HG03520 (cell line): ENCODE results near the gene LEF1.

Source experiments
- ATAC-seq: cut with Tn5 transposase; IDR thresholded peaks from one replicate; pipeline ENCODE4 v1.9.1; 2021; ENCODE audit warnings: mild to moderate bottlenecking, moderate library complexity; ENCODE audit not compliant: unreplicated experiment

LEF1 gene

DNA sequence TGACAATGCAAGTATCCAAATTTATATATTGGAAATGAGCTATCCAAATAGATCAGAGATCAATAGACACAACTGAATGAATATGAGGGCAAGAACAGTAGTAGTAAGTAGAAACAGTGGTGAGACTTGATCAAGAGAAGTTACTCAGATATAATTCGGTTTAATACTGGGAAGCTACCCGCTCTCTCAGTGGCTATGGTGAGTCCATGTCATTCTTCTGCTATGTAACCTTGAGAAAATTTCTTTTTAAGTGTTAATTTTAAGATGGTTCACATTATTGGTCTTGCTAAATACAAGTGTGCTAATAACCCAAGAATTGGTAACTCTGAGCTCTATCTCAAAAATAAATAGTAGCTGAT, 53.6 kb downstream of the LEF1 start:
- ATAC-seq = no peak

DNA sequence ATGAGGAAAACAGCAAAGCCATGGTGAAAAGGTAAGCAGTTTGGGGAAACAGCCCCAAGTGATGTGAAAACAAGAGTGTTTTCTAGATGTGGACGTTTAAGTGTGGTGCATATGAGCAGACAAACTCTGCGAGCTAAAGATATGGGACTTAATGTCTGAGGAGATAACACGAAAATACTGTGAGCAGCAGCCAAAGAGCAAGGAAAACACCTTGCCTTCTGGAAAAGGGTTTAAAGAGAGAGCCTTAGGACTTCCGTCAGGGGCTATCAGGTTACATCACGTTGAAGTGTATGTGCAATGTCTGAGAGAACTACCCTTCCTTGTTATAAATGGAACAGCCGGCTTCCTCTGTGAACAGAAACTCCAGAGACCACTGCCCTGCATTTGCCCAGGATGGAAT, 54.2 kb downstream of the LEF1 start:
- ATAC-seq = no peak

DNA sequence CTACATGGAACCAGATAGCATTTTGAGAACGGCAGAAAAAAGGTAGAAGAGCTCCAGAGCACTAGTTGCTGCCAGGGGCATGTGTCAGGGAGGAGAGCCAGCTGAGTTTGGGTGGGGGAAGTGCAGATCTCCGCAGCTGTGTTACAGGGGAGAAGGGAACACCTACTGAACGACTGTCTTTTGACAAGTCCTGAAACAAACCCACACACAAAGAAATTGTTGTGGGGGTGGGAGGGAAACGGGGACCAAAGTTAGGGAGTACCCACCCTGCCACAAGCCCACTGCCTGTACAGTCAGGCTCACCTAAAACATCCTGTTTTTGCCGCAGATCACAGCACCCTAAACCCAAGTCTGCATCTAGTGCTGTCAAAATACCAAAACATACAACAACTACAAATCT, 55.5 kb downstream of the LEF1 start:
- no peak for ATAC-seq

DNA sequence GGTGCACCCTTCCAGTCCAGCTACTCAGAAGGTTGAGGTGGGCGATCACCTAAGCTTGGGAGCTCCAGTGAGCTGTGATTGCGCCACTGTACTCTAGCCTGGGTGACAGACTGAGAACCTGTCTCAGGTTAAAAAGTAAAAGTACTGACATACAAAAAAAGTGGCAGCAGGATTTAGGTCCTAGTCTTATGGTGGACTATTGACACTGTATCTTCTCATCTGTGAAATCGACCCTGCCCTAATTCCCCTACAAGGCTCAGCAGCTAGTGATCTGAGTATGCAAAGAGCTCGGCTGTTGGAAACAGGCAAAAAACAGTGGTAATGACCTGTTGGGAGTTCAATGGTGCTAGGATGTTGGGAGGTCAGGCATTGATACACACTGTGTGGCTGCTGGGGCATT, 57.0 kb downstream of the LEF1 start:
- ATAC-seq = no peak

DNA sequence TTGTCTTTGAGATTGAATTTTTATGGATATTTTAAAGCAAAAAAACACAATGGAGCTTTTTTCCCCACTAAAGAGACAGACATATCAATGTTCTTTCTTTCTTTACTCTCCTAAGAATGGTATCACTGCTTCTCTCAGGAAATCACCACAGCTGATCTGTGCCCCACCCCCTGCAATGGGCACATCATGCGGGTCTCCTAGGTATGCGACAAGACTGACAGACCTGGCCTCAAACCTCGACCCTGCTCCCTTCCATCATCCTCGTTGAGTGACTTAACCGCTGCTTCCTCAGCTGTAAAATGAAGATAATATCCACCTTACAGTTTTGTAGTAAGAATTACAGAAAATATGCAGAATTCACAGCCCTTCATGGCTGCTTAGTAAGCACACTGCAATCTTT, 58.3 kb downstream of the LEF1 start:
- ATAC-seq = no peak

DNA sequence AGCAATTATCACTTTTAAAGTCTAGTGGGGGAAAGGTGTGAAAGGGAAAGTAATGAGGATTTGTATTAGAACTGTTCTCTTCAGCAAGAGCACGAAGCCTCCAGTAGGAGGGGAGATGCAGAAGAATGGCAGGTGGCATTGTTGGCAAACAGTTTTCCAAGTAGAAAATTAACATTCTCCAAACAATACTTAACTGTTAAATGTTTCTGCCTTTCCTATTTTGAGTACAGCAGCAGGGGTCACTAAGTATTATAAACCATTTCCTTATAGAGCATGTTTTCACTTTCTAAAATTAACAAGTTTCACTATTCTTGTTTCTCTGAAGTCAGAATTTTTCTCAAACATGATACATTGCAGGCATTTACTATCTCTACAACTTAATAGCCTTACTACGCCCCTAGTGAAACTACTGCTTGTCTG, 58.7 kb downstream of the LEF1 start:
- ATAC-seq = peak; percentile 82

DNA sequence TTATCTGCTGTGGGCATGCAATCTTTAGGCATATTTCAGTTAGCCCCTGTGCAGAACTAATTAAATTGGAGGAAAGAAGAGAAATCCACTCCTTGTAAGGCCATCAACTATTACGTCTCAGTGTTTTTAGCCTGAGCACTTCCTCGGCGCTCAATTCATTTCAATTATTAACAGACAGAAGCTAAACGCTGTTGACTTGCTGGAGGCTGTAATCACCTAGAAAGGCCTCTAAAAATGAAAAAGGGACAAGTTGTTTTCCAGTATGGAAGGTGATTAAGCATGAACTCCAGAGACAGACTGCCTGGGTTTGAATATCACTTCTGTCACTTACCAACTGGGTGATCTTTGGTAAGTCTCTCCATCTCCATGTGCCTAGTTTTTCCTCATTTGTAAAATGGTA, 59.6 kb downstream of the LEF1 start:
- ATAC-seq = no peak

DNA sequence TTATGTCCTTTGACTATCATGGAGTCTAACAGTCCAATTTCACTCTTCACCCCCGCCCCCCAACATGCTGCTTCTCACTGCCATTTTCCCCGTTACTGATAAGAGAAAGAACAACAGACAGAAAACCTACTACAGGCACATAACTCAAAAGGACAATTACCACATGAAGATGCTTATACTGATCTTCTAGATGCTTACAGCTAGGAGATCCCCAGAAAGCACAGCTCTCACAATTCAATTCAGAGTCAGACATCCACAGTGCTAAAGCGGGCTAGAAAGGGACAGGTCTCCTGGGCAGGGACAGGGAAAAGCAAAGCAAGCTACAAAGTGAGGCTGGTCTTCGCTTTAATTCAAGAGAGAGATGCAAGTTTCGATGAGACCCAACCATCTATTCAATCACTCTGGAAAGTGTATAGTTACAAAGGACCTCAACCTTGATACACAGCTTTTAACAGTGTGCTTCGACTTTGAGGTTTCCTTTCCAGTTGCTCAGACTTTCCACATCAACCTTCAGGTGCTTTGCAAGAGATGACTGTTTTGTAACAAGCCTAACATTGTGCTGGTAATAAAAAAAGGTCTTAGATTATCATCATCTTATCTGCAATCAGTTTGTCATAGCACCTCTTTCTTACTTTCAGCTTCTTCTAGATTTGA, 60.9 kb downstream of the LEF1 start:
- ATAC-seq = no peak

DNA sequence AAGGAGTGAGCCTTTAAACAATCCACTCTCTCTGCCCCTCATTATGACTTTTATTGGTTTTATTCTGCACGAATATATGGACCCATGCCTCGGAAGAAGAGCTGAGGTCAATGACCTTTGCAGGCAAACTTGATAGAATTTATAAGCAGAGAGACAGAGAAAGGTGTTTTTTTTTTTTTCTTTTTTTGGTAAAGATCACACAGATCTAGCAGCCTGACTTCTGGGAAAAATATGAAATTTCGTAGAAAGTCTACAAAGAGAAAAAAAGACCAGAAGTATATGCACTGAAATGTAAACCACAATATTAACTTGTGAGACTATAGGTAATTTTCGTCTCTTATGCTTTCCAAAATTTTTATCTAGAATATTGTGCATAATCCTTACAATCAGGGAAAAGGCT, 61.6 kb downstream of the LEF1 start:
- no peak for ATAC-seq

DNA sequence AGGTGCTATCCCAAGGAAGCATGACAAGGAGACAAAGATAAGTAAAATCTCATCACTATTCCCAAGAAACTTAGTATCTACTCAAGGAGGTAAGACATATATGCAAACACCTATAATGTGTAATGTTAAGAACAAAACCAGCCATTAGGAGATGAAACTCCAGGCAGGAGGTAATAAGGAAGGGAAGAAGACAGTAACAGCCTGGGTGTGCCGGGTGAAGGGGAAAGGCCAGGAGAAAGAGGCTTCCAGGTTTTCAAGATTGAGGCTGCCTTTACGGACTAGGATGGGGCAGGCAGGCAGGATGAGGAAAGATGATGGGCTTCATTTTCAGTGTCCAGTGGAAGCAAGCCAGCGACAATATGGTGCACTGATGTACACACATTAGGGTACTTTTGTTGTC, 62.5 kb downstream of the LEF1 start:
- no peak for ATAC-seq

DNA sequence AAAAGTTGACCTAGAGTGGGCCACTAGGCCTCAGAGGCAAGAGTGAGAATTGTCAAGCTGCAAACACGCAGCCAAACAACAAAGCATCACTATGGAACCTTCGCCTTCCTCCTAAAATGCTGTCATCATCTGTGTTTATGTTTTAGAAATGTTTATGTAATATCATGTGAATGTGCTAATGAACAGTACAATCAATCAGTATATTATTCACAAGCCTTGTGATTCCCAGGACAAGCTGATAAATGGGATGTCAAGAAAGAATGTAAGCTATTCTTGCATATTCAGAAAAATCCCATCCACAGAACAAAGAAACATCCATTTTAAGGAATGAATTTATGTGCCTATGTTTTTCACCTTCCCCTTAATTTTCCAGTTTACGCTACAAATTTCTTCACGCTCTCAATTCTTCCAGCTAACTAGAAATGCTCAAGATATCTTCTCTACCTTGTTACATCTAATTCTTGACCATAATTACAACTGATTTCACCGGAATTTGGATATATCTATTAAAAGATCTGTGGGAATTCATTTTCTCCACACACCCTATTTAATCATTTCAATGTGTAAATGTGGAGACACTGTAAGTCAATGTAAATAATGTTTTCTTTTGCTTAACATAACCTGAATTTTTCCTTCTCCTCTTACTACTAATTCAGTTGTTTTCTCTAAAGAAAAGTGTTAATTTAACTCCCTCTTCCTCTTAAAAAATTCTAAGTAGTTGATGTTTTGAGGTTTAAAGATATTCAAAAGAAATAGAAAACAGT, 65.5 kb downstream of the LEF1 start:
- ATAC-seq = no peak

DNA sequence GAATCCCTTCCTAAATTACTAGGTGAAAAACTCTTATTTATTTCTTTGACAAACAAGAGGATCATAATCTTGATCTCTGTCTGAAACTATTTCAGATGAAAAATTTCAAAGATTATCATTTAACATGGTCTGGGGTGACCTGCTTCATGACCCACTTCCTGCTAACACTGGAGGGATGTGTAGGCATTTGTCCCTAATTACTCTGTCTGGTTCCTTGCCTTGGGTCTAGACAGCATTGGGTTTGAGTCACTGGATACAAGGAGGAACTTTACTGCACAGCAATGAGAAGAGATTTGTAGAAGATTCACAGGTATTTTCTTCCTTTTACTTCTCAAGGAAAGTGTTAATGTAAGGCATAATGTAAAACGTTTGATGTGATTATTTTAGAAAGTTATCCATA, 67.9 kb downstream of the LEF1 start:
- ATAC-seq = no peak

DNA sequence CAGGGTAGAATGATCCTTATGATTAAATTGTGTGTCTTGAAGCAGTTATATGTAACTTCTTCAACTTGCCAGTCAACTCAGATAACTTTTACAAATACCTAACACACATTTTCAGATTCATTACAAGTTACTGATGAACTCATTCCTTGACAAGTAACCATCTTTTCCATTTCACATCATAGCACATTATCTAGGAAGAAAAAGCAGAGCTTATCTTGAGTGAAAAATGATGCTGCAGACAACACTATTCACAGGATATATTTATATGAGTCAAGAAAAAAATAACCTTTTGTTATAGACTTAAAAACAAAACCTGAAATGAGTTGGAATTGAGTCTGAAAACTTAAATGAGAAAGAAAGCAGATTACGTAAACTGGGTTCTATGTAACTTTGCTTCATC, 68.9 kb downstream of the LEF1 start:
- no peak for ATAC-seq

DNA sequence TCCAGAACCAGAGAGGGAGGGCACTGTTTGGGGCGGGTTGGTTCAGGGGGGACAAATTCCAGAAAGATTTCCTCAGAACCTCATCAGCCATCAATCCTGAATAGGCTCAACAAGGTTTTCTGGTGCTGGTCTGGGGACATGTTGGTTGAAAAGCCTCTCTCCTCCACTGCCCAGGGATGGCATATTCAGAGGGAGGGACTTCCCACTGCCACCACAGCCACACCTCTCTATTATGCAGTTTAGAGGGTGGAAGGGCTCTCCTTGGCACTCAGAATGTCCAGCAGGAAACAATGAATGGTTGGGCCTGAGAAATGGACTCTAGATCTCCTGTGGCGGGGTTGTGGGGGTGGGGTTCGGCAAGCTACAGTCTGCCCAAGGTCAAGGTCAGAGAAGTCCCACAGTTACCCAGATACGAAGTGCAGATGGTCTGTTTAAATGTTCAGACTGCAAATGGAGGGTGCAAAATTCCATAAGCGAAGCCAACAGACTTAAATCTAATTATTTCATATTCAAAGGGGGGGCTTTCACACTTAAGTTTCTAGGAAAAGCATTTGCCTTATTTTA, 70.7 kb downstream of the LEF1 start:
- no peak for ATAC-seq

DNA sequence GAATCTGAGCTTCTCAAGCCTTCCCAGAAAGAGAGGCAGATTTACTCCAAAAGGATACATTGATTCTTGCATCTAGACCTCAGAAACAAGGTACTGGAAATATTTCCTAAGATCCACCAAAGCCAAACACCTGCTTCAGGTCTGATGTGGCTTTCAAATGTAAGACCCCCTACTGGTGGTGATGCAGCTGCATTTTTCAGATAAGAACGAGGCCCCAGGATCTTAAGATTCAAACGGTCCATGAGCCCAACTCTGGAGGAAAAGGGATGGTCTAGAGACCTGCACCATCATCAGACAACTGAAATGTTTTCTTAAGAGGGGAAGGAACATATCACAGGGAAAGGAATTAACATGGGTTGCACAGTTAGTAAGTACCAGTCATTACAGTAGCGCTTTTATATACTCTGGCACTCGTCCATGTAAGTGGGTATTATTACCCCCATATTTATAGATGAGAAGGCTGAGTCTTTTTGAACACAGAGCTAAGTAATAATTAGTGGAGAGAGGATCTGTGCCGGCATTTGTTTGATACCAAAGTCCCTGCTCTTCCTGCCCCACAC, 73.7 kb downstream of the LEF1 start:
- ATAC-seq = no peak

DNA sequence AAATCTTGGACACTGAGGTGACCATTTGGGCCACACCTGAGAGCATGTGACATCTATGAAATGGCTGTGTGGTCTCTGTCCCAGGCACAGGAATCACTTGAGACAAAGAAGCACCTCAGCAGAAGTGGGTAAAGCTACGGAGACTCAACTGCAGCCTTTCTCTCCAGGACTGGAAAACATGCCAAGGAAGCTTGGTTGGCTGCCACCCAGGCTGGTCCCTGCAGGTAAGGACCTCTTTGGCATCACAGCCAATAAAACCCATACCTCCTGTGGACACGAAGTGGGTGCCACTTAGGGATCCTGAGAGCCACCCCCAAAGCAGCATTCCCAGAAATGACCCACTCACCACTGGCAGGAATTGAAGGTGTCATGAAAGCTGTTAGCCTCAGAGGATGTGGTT, 74.6 kb downstream of the LEF1 start:
- no peak for ATAC-seq

DNA sequence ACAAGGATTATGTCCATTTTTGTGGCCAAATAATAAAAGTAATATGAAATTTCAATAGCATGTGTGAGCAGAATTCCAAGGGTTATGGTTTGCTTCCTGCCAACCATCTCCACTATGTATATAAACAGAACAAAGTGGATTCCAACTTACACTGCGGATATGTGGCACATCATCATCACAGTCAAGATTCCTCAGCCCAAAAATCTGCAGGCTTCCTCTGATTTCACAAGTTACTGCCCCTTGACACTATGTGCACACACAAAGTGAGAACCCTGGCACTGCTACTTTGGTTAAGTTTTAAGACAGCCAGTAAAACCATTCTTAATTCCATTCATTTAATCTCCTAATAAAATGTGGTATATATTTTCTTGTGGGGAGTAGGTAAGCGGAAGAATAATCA, 76.4 kb downstream of the LEF1 start:
- ATAC-seq = no peak

DNA sequence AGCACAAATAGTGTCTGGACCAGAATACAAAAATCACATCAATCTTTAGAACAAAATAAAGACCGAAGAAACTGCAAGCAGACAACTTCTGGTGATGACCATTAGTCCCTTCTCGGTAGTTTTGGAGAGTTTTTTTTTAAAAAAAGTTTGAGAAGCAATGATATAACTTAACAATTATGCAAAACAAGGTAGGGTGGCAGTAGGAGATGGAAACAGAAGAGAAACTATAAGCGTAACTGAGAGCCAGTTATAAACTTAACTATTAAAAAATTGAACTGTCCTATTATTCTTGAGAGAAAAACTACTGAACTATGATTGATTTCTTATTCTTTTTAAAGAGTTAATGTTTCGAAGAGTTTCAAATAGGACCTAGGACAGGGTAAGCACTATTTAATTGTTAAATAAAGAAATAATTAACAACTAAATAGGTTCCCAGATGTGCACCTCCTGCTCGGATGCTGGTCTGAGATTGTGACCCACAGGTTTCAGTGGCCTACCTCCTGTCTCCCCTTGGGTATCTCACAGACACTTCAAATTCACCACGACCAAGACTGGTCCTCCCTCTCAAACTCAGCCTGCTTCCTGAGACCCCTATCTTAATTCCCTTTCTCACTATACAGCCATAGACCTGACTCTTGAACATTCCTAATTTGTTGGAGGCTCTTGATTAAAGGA, 81.3 kb downstream of the LEF1 start:
- ATAC-seq = no peak

DNA sequence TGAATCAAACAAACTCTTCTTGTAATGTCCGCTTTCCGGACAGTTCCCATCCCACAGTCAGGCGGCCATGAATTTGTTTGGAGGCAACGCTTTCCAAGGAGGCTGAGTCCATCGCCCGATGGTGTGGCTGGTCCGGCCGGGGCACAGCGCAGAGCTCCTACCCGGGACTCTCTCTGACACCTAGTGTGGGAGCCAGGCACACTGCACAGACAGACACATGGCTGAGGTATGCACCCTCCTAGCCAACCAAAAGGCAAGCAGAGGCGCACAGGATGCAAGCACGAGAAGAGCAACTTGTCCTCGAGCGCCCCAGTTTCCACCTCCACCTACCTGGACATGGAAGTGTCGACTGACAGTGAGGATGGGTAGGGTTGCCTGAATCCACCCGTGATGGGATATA, 87.5 kb downstream of the LEF1 start:
- ATAC-seq = no peak

DNA sequence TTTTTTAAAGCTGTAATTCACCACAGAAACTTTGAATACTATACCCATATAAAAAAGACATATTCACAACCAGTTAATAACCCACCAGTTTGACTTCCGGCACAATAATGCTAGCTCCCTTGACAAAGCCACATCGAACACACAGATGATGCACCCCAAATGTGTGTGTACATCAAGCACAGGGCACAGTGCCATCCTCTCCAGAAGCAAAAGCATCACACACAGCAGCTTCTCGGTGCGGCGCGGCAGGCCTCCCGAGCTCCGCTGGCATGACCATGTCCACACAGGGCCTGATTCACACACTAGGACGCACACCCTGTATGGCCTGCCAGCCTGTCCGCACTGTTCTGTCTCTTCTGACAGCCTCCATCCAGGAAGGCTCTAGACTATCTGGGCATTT, 88.0 kb downstream of the LEF1 start:
- ATAC-seq = no peak

DNA sequence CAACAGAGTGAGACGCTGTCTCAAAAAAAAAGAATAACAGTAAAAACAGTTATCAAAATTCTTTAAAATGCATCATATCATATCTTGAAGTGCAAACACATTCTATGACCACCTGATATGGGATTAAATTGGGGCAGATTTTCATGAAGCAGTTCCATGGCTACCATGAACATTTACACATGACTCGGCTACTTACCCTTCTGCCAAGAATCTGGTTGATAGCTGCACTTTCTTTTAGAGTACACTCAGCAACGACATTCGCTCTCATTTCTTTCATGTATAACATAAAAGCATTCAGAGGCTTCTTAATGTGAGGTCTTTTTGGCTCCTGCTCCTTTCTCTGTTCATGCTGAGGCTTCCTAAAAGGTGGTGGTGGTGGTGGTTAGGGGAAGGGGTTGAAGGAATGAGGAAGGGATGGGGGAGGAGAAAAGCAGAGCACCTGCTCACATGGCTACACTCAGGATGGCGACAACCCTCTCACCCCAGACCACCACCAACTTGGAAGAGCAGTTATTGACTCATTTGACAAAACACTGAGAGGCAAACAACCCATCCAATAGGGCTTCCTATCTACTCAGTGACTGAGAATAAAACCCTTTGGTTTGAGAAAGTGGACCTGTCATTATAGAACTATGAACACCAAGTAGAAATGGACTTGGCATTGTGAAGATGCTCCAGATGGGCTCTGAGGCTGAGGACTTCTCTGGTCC, 90.6 kb downstream of the LEF1 start:
- no peak for ATAC-seq
